Measurements from ENCODE around the gene SLC22A24. TPM values are rescaled to one million over a fixed set of nuclear protein-coding genes. Genes with fewer than 3 reads are reported as not detected.
"Not testable (repeated sequence)": the region's sequence is repeated elsewhere in the genome, so short reads cannot be mapped to it uniquely, and the experiment has no call there.

The SLC22A24 gene
- not detected for total RNA-seq

GRCh38 chr11:63144121-63144520, at the start of gene SLC22A24:
SLC22A24 (minus strand) TSS chr11:63144221; CDS start chr11:63143779, 442 bp downstream.
- DNase-seq: no peak
- ChIA-PET CTCF (no interaction called here), POLR2A (no interaction called here)
- Mint-ChIP-seq H3K9me3 (no peaks in the 10 kb centered on the region), H3K27ac (no peak within 1 kb of the TSS), H3K4me1 (no peaks in the 10 kb centered on the region), H3K36me3 (ENCODE audit: low read depth) (no peaks in the 10 kb centered on the region), H3K27me3 (peaks cover 11% of the 10 kb centered on the region), H3K4me3 (no peak within 1 kb of the TSS)

GRCh38 chr11:63180536-63180935, 36.5 kb upstream of the SLC22A24 start:
- ChIA-PET CTCF (no interaction called here), POLR2A (no interaction called here)
- H3K9me3 Mint-ChIP-seq: peaks cover 3% of the 10 kb centered on the region
- H3K36me3 Mint-ChIP-seq (ENCODE audit: low read depth): no peaks in the 10 kb centered on the region
- DNase-seq: no peak
- H3K4me3 Mint-ChIP-seq: no peak overlapping the region
- peaks cover 24% of the 10 kb centered on the region for H3K27me3 Mint-ChIP-seq
- no peak overlapping the region for H3K27ac Mint-ChIP-seq
- H3K4me1 Mint-ChIP-seq: no peaks in the 10 kb centered on the region

- ChIA-PET CTCF (no interaction called here), POLR2A (no interaction called here)
- Mint-ChIP-seq H3K27me3 (peaks cover 24% of the 10 kb centered on the region), H3K27ac (no peak overlapping the region), H3K36me3 (ENCODE audit: low read depth) (no peaks in the 10 kb centered on the region), H3K9me3 (peaks cover 3% of the 10 kb centered on the region), H3K4me1 (no peaks in the 10 kb centered on the region), H3K4me3 (no peak overlapping the region)
- DNase-seq: no peak
Observed at GRCh38 chr11:63179432-63180041, 35.5 kb upstream of the SLC22A24 start.

- DNase-seq: no peak
- H3K27ac Mint-ChIP-seq: no peak overlapping the region
- H3K4me1 Mint-ChIP-seq: no peaks in the 10 kb centered on the region
- peaks cover 3% of the 10 kb centered on the region for H3K9me3 Mint-ChIP-seq
- peaks cover 17% of the 10 kb centered on the region for H3K27me3 Mint-ChIP-seq
- no peaks in the 10 kb centered on the region for H3K36me3 Mint-ChIP-seq (ENCODE audit: low read depth)
- POLR2A ChIA-PET: no interaction called here
- CTCF ChIA-PET: no interaction called here
- H3K4me3 Mint-ChIP-seq: no peak overlapping the region
Observed at GRCh38 chr11:63177872-63178271, 33.9 kb upstream of the SLC22A24 start.

- ChIA-PET POLR2A (no interaction called here), CTCF (no interaction called here)
- H3K4me3 Mint-ChIP-seq: no peak overlapping the region
- no peaks in the 10 kb centered on the region for H3K9me3 Mint-ChIP-seq
- H3K27ac Mint-ChIP-seq: no peak overlapping the region
- DNase-seq: no peak
- H3K27me3 Mint-ChIP-seq: peaks cover 46% of the 10 kb centered on the region
- no peaks in the 10 kb centered on the region for H3K4me1 Mint-ChIP-seq
- H3K36me3 Mint-ChIP-seq (ENCODE audit: low read depth): no peaks in the 10 kb centered on the region
Observed at GRCh38 chr11:63165706-63166310, 21.8 kb upstream of the SLC22A24 start.

- no peaks in the 10 kb centered on the region for H3K4me1 Mint-ChIP-seq
- peaks cover 19% of the 10 kb centered on the region for H3K27me3 Mint-ChIP-seq
- no peaks in the 10 kb centered on the region for H3K9me3 Mint-ChIP-seq
- no peaks in the 10 kb centered on the region for H3K36me3 Mint-ChIP-seq (ENCODE audit: low read depth)
- POLR2A ChIA-PET: no interaction called here
- H3K27ac Mint-ChIP-seq: no peak overlapping the region
- H3K4me3 Mint-ChIP-seq: no peak overlapping the region
- CTCF ChIA-PET: no interaction called here
- no peak for DNase-seq
Observed at GRCh38 chr11:63155794-63156193, 11.8 kb upstream of the SLC22A24 start.

- H3K4me1 Mint-ChIP-seq: no peaks in the 10 kb centered on the region
Observed at GRCh38 chr11:63146581-63146980, 2.6 kb upstream of the SLC22A24 start.

GRCh38 chr11:63142459-63142858, 1.6 kb downstream of the SLC22A24 start:
- no peaks in the 10 kb centered on the region for H3K4me1 Mint-ChIP-seq
- H3K36me3 Mint-ChIP-seq (ENCODE audit: low read depth): no peaks in the 10 kb centered on the region
- ChIA-PET POLR2A (no interaction called here), CTCF (no interaction called here)
- H3K27me3 Mint-ChIP-seq: peaks cover 20% of the 10 kb centered on the region
- no peak for DNase-seq
- H3K9me3 Mint-ChIP-seq: no peaks in the 10 kb centered on the region
- no peak overlapping the region for H3K27ac Mint-ChIP-seq
- H3K4me3 Mint-ChIP-seq: no peak overlapping the region

More at GRCh38 chr11:63146581-63146980, 2.6 kb upstream of the SLC22A24 start:
- peaks cover 11% of the 10 kb centered on the region for H3K27me3 Mint-ChIP-seq
- H3K9me3 Mint-ChIP-seq: no peaks in the 10 kb centered on the region
- ChIA-PET CTCF (no interaction called here), POLR2A (no interaction called here)
- H3K4me3 Mint-ChIP-seq: no peak overlapping the region
- H3K27ac Mint-ChIP-seq: no peak overlapping the region
- no peaks in the 10 kb centered on the region for H3K36me3 Mint-ChIP-seq (ENCODE audit: low read depth)
- no peak for DNase-seq

GRCh38 chr11:63132985-63133775, 10.8 kb downstream of the SLC22A24 start:
- Mint-ChIP-seq H3K4me1 (no peaks in the 10 kb centered on the region), H3K9me3 (no peaks in the 10 kb centered on the region), H3K27ac (no peak overlapping the region), H3K36me3 (ENCODE audit: low read depth) (no peaks in the 10 kb centered on the region), H3K4me3 (no peak overlapping the region), H3K27me3 (peaks cover 19% of the 10 kb centered on the region)
- POLR2A ChIA-PET: no interaction called here
- DNase-seq: no peak
- CTCF ChIA-PET: no interaction called here

GRCh38 chr11:63099555-63099954, 44.5 kb downstream of the SLC22A24 start:
- H3K4me1 Mint-ChIP-seq: no peaks in the 10 kb centered on the region
- ChIA-PET POLR2A (no interaction called here), CTCF (no interaction called here)
- no peak overlapping the region for H3K27ac Mint-ChIP-seq
- no peak for DNase-seq
- no peak overlapping the region for H3K4me3 Mint-ChIP-seq
- H3K27me3 Mint-ChIP-seq: peaks cover 9% of the 10 kb centered on the region
- peaks cover 2% of the 10 kb centered on the region for H3K36me3 Mint-ChIP-seq (ENCODE audit: low read depth)
- peaks cover 14% of the 10 kb centered on the region for H3K9me3 Mint-ChIP-seq

GRCh38 chr11:63080682-63081081, 63.3 kb downstream of the SLC22A24 start:
- H3K36me3 Mint-ChIP-seq (ENCODE audit: low read depth): no peaks in the 10 kb centered on the region
- ChIA-PET POLR2A (no interaction called here), CTCF (no interaction called here)
- no peak for DNase-seq
- H3K4me1 Mint-ChIP-seq: no peaks in the 10 kb centered on the region
- H3K27me3 Mint-ChIP-seq: peaks cover 21% of the 10 kb centered on the region
- H3K4me3 Mint-ChIP-seq: no peak overlapping the region
- no peaks in the 10 kb centered on the region for H3K9me3 Mint-ChIP-seq
- no peak overlapping the region for H3K27ac Mint-ChIP-seq

- CTCF ChIA-PET; H3K27ac Mint-ChIP-seq; H3K36me3 Mint-ChIP-seq (ENCODE audit: low read depth); H3K9me3 Mint-ChIP-seq; POLR2A ChIA-PET; DNase-seq; H3K4me1 Mint-ChIP-seq; H3K4me3 Mint-ChIP-seq: not testable (repeated sequence)
- peaks cover 20% of the 10 kb centered on the region for H3K27me3 Mint-ChIP-seq
Observed at GRCh38 chr11:63046203-63046602, 97.8 kb downstream of the SLC22A24 start.

GRCh38 chr11:63042596-63042995, 101.4 kb downstream of the SLC22A24 start:
- H3K27me3 Mint-ChIP-seq: peaks cover 23% of the 10 kb centered on the region
- no peaks in the 10 kb centered on the region for H3K4me1 Mint-ChIP-seq
- ChIA-PET POLR2A (no interaction called here), CTCF (no interaction called here)
- no peaks in the 10 kb centered on the region for H3K9me3 Mint-ChIP-seq
- H3K36me3 Mint-ChIP-seq (ENCODE audit: low read depth): no peaks in the 10 kb centered on the region
- H3K27ac Mint-ChIP-seq: no peak overlapping the region
- no peak for DNase-seq
- no peak overlapping the region for H3K4me3 Mint-ChIP-seq

All from activated CD4-positive, alpha-beta T cell treated with anti-CD3 and anti-CD28 coated beads, Interleukin-2, amount 10 ng/mL, durations not matched to agents 7 days and 5 days (primary cell).